IPS-NIHi11 (cell line): Measurements from ENCODE around the gene SSR3.
A peak's percentile ranks its signal among the peaks of the same experiment; 100 is the strongest.
"Not testable (repeated sequence)": the region's sequence is repeated elsewhere in the genome, so short reads cannot be mapped to it uniquely, and the experiment has no call there.

Experiments
- DNase-seq: peaks from one replicate; pipeline ENCODE4 v3.0.0; 2012; ENCODE audit warnings: mixed read lengths, low spot score

The SSR3 gene

DNA sequence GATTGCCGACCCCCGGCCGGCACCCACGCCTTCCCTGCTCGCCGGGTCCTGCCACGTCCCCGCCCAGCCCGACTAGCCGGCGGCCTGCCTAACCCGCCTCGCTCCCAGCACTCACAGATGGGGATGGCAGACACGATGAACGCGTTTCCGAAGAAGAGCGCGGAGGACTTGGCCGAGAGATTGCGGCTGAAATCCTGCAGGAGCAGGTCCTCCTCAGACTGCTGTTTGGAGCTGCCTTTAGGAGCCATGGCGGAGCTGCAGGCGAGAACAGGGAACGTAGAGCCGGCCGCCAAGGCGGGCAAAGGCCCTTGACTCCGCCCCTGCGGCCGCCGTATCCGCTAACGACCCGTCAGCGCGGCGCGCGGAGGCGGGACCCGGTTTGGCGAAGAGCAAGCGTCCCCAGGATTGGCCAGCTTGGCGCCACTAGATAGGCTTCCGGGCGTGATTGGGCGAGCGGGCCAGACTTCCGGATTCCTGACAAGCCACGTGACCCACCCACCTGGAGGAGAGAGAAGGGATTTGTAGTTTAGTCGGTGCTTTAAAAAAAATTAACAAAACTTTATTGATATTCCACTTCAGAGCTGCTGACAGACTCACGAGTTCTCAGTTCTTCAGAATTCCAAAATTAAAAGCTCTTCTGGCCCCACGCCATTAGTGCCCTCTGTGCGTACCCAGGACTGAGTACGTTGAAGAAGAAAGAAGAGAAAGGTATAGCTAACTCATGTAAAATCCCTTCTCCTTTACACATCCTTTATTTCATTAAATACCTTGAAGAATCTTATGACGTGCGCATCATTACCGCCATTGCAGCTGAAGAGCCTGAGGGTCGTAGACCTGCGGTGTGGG is at the start of gene SSR3:
Gene SSR3 (minus strand): TSS at position 276 of the 846 bp plus-strand sequence. CDS start 28 bp downstream, at position 248.
- peak; percentile 96 for DNase-seq

- DNase-seq = no peak
Observed at GRCh38 chr3:156604064-156604641, 49.2 kb upstream of the SSR3 start.

- no peak for DNase-seq
Observed at GRCh38 chr3:156603379-156604017, 48.6 kb upstream of the SSR3 start.

GRCh38 chr3:156602424-156602823 is 47.5 kb upstream of the SSR3 start:
- no peak for DNase-seq

DNA sequence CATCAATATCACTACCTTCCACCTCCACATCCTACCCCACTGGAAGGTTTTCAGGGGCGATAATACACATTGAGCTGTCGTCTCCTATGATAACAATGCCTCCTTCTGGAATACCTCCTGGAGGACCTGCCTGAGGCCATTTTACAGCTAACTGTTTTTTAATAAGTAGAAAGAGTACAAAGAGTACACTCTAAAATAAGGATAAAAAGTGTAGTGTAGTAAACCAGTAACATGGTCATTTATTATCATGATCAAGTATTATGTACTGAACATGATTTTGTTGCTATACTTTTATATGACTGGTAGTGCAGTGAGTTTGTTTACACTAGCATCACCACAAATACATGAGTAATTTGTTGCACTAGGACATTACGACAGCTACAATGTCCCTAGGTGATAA is 46.6 kb upstream of the SSR3 start:
- no peak for DNase-seq

DNA sequence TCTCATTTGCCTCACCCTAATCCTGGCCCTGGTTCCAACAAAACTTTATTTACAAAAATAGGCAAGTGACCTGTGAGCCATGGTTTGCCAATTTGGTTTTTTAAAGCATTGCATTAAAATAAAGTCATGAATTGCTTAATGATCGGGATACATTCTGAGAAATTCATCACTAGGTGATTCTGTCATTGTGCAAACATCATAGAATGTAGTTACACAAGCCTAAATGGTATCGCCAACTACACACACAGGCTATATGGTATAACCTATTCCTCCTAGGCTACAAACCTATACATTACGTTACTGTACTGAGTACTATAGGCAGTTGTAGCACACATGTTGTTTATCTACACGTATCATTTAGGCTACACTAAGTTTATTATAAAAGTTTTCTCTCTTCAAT is 45.9 kb upstream of the SSR3 start:
- no peak for DNase-seq

- DNase-seq = no peak
Observed at GRCh38 chr3:156599089-156599874, 44.4 kb upstream of the SSR3 start.

- DNase-seq = no peak
Observed at GRCh38 chr3:156598413-156598812, 43.5 kb upstream of the SSR3 start.

DNA sequence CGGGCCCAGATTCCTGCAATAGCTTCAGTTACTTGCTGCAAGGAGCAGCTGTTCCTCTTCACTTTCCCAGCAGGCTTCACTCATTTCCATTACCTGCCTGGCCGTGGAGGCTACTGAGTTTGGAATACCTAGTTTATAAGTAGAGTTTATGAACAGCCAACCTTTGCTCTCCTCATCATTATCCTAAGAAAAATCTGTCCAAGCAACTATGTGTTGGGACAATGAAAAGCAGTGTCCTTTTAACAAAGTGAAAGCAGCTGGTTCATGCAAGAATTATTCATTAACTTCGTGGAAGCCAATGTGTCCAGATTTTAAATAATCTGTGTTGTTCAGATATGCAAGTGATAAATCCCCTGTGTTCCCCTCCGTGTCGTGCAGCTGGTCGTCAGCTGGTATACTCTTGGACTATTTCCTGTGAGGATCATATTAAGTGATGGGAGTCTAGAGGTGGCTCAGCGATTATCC is 39.3 kb upstream of the SSR3 start:
- no peak for DNase-seq

- no peak for DNase-seq
Observed at GRCh38 chr3:156593814-156594213, 38.9 kb upstream of the SSR3 start.

DNA sequence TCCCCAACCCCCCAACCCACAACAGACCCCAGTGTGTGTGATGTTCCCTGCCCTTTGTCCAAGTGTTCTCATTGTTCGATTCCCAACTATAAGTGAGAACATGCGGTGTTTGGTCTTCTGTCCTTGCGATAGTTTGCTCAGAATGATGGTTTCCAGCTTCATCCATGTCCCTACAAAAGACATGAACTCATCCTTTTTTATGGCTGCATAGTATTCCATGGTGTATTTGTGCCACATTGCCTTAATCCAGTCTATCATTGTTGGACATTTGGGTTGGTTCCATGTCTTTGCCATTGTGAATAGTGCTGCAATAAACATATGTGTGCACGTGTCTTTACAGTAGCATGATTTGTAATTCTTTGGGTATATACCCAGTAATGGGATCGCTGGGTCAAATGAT is 34.9 kb upstream of the SSR3 start:
- not testable (repeated sequence) for DNase-seq

DNA sequence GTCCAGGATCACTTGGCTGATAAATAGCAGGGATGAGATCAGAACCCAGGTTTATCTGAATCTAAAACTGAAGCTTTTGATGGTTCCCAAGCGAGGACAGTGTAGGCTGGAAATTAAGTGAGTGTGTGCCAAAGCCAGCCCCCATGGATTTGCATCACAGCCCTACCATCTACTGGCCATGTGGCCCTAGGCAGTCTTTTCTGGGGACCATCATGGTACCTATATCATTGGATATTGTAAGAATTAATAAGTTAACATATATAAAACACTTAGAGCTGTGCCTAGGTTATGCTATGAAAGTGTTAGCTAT is 32.8 kb upstream of the SSR3 start:
- DNase-seq = no peak

GRCh38 chr3:156586905-156587759 is 32.2 kb upstream of the SSR3 start:
- DNase-seq = no peak

GRCh38 chr3:156583469-156583868 is 28.6 kb upstream of the SSR3 start:
- no peak for DNase-seq

GRCh38 chr3:156582532-156583183 is 27.7 kb upstream of the SSR3 start:
- no peak for DNase-seq

- DNase-seq = no peak
Observed at GRCh38 chr3:156581954-156582353, 27.0 kb upstream of the SSR3 start.

DNA sequence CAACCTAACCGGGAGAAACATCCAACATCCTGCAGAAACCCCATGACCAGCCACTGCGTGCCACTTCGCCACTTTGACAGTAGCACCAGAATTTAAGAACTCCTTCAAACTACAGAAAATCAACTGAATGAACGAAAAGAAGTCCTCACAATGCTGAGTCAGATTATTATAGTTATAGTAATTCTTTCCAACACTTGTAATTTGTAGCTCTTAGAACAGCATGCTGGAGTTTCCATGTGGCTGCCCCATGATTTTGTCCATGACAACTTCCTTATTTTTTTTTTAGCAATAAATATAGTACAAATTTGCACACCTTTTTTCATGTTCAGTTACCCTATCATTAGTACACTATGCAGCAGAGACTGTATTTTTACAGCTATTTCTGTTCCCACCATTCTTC is 26.1 kb upstream of the SSR3 start:
- no peak for DNase-seq

- no peak for DNase-seq
Observed at GRCh38 chr3:156579427-156579851, 24.5 kb upstream of the SSR3 start.

GRCh38 chr3:156577736-156578135 is 22.8 kb upstream of the SSR3 start:
- no peak for DNase-seq

DNA sequence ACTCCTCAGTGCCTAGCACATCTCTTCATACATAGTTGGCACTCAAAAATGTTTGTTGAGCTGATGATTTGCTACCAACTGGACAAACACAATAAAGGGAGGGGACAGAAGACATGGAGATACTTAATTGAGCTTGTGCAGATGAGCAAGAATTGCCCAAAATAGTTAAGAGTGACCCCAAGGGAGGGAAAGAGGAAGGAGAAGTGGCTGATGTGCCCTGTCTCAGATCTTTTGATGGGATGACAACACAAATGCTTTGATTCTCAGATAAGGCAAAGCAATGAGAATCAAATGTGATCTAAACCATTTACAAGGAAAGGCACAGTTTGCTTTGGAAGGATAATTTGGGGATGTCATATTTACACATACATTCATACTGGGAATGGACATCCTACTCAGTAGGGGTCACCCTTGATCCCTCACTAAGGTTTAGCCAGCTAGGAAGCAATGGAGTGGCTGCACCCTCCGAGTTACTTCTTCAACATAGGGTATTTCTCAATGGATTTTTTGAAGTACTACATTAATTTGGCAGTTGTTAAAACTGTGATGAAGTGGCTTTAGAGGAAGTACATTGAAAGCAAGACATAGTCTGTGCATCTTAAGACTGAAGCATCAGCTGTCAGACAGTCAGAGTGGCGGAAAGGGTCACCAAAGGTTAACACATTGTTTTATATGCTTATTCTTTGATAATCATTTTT is 21.9 kb upstream of the SSR3 start:
- no peak for DNase-seq
